IPS DF 19.7 (cell line): Measurements from ENCODE around the gene RLN1.
"Not testable (repeated sequence)": the region's sequence is repeated elsewhere in the genome, so short reads cannot be mapped to it uniquely, and the experiment has no call there.

Experiments
- DNase-seq: peaks from one replicate; pipeline ENCODE4 v3.0.0-alpha.2; 2013; ENCODE audit warnings: low read depth, low spot score

RLN1 gene, protein sequence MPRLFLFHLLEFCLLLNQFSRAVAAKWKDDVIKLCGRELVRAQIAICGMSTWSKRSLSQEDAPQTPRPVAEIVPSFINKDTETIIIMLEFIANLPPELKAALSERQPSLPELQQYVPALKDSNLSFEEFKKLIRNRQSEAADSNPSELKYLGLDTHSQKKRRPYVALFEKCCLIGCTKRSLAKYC

DNA sequence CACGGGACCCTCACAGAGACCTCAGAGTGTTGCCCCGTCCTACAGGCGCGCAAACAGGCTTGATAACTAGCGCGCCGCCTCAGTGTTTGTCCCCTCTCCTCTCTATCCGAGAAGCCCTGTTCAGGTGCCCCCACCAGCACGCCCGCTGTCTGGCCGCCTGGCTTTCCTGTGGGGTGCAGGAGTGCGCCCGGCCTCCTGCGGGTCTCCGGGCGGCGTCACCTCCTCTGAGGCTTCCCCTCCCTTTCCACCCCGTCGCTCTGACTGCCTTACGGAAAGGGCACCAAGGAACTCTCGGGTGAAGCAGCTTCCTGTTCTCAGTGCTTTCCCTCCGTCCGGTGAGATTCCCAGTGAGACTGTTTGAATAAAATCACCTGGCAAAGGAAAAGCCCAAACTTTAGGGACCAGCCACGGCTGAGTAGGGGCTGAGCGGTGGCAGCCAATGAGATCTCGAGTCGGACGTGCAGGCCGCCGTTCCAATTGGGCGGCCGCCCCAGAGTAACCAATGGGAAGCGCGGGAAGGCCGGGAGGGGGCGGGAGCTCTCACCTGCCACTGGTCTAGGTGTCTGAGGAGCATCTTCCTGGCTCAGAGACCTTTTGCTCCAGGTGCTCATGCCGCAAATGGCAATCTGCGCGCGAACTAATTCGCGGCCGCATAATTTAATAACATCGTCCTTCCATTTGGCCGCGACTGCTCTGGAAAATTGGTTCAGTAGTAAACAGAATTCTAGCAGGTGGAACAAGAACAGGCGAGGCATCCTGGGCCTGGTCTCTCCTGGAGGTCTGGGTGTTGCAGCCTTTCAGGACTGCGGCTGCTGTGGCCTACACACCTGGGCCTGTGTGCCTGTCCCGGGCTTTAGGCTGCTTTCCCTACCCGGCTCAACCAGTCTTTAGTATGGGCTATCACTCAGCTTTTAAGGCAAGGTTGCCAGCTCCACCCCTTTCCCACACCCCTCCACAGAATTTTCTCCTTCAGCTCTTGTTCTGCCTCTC, at the start of gene RLN1:
Gene RLN1 (minus strand): TSS at position 885 of the 990 bp plus-strand sequence. CDS start 130 bp downstream, at position 755.
- not testable (repeated sequence) for DNase-seq

DNA sequence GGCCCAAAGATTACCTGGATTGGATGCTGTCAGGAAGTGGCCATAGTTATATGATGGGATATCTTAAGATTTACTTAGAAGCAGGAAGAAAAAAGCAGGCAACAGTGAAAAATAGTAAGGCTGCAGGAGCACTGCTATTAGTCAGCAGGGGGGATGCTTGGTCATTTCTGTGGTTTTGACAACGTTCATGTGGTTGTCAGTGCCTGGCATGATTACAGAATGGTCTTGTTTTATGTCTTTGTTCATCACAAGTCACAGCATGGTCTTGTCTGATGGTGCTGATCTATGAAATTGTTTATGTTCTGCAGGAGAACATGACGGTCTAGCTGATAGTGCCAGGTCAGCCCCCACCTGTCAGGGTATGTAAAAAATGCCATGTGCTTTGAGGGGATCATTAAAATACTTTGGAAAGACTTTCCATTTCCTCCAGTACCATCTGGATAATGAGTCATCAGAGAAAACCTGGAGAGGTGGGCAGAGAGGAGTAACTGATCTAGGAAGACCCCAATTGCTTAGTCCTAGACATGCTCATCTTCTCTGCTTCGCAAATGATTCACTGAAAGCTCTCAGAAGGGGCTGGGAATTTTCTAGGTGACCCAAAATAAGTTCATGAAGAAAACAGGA, 49.5 kb upstream of the RLN1 start:
- no peak for DNase-seq

DNA sequence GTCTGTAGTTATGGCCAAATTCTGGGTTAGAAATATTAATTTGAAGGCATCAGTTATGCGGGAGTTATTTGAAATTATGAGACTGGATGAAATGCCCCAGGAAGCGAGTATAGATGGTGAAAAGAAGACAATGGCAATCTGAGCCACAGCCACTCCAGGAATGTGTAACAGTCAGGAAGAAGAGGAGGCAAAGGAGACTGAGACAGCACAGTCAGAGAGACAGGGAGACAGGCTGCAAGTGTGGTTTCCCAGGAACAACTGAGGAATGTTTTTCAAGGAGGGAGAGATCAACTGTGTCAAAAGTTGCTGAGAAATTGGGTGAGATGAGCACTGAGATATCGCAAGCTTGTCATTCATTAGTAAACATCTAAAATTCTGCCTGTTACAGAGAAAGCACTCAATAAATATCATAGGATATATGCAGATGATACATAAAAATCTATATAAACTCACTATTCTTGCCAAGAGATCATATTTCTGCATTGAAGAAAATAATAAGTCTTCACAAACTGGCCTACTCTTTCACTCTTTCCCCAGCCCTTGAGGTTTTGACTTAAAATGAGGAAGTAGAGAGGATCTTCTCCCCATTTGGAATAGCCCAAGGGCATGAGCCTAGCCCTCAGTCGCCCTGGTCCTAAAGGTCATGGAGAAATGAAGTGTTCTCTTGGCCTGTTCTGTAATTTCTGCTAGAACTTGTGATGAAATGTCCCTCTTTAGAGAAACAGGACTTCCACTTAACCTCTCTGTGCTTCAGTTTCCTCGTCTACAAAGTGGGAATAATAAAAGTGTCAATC, 48.5 kb upstream of the RLN1 start:
- no peak for DNase-seq

DNA sequence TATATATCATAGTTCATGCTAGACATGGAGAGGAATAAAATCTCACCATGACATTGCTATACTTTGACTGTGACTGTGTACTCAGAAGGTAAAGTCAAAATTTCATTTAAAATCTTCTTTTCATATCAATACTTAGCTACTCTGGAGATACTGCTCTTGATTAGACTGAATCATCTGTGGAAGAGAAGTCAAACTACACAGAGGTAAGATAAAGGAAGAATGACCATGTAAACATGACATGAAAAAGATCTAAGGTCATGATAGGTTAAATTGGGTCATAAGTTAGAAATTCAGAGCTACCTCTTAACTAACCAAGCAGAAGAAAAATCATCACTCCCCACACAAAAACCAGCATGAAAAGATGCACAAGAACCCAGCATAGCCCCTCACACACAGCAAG, 44.8 kb upstream of the RLN1 start:
- DNase-seq = no peak

DNA sequence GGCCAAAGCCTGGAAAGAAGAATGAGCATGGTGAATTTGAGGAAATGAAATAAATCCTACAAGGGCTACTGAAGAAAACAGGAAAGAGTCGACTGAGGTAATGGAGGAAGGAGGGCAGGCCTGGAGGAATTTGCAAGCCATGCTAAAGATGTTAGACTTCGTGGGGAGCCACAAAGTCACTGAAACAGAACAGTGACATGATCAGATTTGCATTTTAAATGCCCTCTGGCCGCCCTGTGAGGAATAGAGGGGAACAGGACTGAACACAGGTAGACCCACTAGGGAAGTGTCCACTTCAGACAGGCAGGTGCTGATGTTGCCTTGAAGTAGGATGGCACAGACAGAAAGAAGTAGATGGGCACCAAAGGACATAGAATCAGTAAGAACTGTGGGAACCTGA, 42.8 kb upstream of the RLN1 start:
- DNase-seq = no peak

DNA sequence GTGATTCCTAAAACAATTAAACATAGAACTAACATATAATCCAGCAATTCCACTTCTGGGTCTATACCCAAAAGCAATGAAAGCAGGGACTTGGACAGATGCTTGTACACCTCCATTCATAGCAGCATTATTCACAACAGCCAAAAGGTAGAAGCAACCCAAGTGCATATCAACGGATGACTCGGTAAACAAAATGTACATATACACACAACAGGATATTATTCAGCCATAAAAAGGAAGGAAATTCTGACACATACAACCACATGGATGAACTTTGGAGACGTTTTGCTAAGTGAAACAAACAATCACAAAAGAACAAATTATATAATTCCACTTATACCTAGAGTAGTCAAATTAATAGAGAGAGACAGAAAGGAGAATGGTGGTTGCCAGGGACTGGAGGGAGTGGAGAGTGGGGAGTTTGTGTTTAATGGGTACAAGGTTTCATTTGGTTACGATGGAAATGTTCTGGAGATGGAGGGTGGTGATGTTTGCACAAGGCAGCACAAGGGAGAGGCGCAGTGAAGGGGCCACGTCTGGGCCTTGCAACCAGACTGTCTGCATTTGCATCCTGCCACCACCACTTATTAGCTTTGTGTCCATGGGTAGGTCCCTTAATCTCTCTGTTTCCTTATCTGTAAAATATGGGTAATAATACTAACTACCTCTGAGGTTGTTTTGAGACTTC, 36.3 kb upstream of the RLN1 start:
- DNase-seq = no peak

DNA sequence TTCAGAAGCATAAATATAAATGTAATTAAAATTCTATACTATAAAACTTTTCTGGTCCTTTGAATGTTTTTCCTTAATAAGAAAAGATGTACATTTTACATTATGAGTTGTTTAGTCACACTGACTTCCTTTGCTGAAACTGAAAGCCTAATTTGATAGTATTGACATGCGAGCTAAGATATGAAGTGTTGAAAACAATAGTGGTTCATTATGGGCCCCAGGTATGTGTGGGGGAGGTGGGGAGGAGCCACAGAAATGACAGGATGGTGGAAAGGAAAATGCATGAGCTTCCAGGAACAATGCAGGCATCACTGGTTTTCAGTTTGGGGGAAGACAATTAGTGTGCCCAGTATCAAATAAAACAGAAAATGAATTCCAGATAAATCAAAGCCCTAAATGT, 35.4 kb upstream of the RLN1 start:
- DNase-seq = no peak

DNA sequence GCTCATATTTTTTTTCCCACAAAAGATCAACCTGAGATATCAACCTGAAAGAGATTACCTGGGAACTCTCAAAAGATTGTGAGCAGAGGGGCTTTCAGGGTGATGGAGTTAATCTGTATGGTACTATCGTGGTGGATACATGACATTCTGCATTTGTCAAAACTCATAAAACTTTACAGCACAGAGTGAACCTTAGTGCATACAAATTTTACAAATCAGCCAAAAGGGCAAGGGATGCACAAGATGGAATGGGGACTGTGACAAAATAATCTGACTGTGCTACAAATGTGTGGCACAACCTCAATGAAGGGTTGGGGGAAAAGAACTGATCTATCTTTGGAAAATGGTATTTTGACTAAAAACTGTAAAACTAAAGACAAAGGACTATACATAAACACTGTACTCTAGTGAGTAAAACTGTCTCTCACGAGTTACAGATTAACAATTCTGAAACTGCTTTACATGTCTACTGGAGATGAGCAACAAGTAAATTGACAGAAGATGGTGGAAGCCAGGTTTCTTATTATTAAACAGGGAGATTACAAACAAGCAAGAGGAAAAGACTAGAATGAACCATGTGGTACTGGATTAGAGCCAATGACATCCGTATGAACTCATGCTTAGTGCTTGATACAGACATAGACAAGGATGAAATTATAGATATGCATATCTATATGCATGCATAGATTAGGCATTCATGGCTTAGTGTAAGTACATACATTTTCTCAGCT, 24.8 kb upstream of the RLN1 start:
- DNase-seq = no peak

DNA sequence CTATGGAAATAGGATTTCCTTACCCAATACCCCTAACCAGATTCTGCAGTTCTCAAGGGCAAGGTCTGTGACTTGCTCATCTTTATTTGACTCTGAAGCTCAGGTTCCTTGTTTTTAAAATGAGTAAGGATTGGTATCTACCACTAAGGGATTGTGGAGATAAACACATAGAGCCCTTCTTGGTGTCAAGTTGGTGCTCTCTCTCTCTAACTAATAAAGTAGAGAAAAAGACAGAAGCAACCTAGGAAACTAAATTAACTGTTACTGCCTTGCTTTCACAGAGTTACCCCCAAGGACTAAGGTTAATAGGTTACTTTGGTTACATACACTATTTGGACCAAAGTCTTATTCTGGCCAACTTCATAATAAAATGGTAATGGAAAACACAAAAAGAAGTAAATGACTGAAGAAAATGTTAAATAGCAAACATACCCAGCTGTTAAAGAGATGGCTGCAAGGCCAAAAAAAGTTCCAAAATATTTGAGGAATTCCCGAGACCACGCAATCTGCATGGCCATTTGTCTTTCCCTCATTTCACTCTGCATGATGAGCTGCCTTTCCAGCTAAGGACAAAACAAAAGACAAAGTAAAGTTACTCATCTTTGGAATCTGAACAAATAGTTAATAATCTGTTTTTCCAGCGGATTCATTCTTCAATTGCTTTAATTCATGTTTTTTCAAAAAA, 21.8 kb upstream of the RLN1 start:
- DNase-seq = no peak

DNA sequence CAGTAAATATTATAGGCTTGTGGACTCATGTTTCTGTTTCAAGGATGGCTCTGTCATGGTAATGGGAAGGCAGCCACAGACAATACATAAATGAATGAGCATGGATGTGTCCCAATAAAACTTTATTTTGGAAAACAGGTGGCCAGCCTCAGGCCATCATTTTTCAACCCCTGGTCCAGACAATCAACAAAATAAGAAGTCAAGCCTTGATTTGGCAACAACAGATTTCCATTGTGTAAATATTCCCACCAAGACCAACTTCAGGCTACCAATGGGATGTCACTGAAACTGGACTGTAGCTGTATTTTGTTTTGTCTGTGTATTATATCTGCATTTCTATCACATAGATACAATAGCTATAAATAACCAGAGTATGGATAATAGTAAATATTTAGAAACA, 20.7 kb upstream of the RLN1 start:
- no peak for DNase-seq

DNA sequence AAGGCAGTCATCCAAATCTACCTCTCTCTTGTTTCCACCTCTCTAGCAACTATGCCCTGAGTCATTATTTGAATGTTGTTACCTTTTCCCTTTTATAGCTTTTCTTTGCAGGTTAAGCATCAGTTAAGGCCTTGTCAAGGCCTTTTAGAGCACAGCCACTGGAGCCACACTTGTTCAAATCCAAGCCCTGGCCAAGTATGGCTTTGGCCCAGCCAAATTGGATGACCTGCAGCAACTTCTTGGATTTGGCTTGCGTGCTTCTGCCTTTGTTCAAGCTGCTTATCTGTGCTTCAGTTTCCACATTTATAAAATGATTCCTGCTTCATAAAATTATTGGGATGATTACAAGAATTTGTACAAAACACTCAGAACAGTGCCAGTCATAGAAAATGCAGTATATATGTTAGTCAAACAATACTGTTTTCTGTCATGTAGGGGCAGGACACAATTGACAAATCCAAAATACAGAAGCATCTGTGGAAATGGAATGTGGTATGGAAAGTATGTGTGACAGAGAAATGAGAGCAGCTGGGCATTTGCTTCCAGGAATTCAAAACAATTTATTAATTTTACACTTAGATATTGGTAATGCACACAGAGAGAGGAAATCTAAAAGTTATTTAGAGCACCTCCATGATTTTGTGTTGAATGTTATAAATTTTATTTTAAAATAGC, 17.9 kb upstream of the RLN1 start:
- DNase-seq = no peak

DNA sequence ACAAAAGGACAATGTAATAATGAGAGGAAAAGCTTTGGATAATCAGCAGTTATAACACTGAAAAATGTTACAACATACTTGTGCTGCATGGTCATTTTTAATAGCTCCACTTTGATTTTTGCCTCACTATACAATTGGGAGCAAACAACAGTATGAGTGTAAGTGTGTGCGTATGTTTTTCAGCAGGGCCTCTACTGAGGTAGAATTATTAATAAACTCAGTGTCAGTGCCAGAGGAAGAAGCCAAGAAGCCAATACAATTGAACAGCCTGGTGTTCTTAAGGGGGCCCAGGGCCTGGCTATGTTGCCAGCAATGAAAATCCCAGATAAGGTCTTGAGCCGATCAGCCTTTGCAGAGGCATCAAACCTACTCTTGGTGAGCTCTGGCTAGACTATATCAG, 16.1 kb upstream of the RLN1 start:
- DNase-seq = no peak

DNA sequence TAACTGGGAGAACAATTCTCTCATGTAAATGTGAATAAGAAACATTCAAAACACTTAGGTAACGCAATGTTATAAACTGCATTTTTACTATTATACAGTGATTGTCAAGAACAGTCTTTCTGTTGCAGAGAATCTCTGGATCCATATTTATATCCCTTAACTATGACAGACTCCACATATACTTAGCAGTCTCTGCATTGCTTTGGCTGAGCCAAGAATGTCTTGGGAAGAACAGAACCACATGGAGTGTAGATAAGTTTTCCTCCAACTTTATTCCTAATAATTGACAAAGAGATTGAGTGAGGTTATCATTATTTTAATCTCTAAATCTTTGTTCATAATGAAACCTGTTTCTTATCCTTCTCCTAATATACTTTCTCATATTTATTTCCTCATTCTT, 15.6 kb upstream of the RLN1 start:
- no peak for DNase-seq

DNA sequence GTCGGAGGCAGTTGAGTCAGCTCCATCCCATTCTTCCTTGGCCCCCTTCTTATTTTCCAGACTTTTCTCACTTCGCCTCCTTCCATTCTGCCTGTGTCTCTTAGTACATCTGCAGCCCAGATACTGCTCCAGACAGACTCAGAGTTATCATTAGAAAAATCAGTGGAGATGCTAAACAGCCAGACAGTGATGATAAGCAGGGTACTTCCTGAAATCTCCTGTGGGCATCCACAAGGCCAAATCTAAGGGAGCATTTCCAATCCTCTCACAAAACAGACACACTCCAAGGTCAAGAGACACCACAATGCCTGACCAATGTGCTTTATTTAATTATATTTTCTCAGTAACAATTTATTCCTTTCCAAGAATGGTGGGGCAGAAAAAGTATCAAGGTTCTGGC, 14.5 kb upstream of the RLN1 start:
- no peak for DNase-seq

DNA sequence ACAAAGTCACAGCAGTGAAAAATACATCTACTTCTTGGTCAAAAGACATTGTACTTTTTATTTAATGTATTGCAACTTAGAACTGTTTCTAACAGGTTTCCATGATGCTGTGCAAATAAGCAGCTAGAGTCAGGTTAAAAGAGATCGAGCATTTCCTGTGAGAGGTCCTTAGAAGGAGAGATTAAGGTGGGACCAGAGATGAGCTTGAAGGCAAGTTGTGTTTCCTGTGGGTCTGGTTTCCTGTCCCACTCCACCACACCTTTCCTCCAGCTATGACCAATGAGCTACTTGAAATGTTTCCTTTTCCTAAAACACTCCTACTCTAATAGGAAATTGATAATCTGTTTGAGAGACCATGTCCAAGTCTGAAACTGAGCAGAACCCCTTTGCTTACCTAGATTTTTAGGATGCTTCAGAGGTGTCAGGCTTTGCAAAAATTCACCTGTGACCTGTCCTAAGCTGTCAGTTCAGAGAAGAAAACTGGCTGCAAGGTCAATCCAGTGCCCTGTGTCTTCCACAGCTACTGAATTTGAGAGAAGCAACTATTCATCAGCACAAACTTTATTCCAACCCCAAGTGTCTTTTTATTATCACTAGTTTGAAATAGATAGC, 13.1 kb upstream of the RLN1 start:
- no peak for DNase-seq

DNA sequence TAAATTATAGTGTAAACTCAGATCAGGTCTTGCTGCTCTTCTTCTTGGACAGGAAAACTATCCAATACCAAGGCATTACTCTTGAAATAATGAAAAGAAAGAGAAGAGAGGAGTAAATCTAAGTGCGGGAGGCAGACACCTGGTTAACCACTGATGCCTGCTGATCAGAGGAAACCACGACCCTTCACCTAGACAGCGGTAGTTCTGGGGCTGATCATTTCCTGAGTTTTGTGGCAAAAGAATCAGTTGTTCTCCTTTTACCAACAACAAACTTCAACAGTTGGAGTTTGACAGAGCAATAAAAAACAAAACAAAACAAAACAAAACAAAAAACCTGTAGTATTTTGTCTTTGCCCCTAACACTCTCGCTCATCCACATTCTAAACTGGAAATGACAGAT, 3.0 kb downstream of the RLN1 start:
- DNase-seq = no peak

DNA sequence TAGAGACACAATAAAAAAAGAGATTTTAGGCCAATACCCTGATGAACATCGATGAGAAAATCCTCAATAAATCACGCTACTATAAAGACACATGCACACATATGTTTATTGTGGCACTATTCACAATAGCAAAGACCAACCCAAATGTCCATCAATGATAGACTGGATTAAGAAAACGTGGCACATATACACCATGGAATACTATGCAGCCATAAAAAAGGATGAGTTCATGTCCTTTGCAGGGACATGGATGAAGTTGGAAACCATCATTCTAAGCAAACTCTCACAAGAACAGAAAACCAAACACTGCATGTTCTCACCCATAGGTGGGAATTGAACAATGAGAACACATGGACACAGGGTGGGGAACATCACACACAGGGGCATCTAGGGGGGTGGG, 8.4 kb downstream of the RLN1 start:
- DNase-seq = not testable (repeated sequence)

DNA sequence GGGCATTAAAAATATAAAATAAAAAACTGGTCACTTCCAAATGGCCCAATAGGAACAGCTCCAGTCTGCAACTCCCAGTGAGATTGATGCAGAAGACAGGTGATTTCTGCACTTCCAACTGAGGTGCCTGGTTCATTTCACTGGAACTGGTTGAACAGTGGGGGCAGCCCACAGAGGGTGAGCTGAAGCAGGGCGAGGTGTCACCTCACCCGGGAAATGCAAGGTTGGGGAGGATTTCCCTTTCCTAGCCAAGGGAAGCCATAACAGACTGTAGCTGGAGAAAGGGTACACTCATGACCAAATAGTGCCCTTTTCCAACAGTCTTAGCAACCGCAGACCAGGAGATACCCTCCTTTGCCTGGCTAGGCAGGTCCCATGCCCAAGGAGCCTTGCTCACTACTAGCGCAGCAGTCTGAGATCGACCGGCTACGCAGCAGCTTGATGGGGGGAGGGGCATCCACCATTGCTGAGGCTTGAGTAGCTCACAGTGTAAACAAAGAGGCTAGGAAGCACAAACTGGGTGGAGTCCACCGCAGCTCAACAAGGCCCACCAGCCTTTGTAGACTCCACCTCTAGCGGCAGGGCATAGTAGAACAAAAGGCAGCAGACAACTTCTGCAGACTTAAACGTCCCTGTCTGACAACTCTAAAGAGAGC, 12.7 kb downstream of the RLN1 start:
- DNase-seq = peak; percentile 90
